Panc1 (cell line): ENCODE results near the gene KCNMA1. TPM values are rescaled to one million over a fixed set of nuclear protein-coding genes. Genes with fewer than 3 reads are reported as not detected.

Experiments
- ATAC-seq: fragments of 200-7000 bp; cut with Tn5 transposase; 2 replicates; pipeline ENCODE4 v1.9.1; 2020; ENCODE audit warnings: mild to moderate bottlenecking, moderate library complexity
- BruUV-seq: library from RNA; stranded (reverse); fragments of 400-500 nt; replicated peaks from 2 replicates; lab custom pipeline; 2021; lab: Mats Ljungman, UMichigan
- CTCF ChIA-PET: fragments of 300-600 bp; sonication (Branson Sonifier 250); formaldehyde crosslinking; loops from one replicate; lab custom pipeline; 2022; ENCODE audit warnings: antibody characterized with exemption; lab: Charles Lee
- POLR2A ChIA-PET: fragments of 300-600 bp; sonication (Branson Sonifier 250); formaldehyde crosslinking; loops from one replicate; lab custom pipeline; 2022; ENCODE audit warnings: antibody characterized with exemption; lab: Charles Lee
- DNase-seq: peaks from one replicate; pipeline ENCODE4 v3.0.0-alpha.2; 2010; ENCODE audit warnings: low read depth, low spot score
- H3K27ac ChIP-seq: 2 replicates; pipeline ENCODE4 v1.5.1; 2011; ENCODE audit warnings: mild to moderate bottlenecking, low read length, inconsistent platforms
- H3K27me3 ChIP-seq: fragments of 200-500 bp; sonication (Bioruptor generic); 2 replicates; pipeline ENCODE4 v1.6.0; 2014; ENCODE audit warnings: low read length, inconsistent platforms; ENCODE audit not compliant: control insufficient read depth, insufficient read depth
- H3K36me3 ChIP-seq: fragments of 200-500 bp; sonication (Bioruptor generic); 2 replicates; pipeline ENCODE4 v1.5.1; 2014; ENCODE audit warnings: inconsistent platforms, mild to moderate bottlenecking, low read length, moderate library complexity; ENCODE audit not compliant: control insufficient read depth, insufficient read depth
- H3K4me1 ChIP-seq: 2 replicates; pipeline ENCODE4 v1.5.1; 2011; ENCODE audit warnings: inconsistent platforms, mild to moderate bottlenecking, low read length, moderate library complexity; ENCODE audit not compliant: control insufficient read depth, insufficient read depth
- H3K4me3 ChIP-seq, 2 experiments: 2 replicates each; pipeline ENCODE4 v1.5.1; 2011 to 2012; ENCODE audit warnings: low read depth in 2 of 2, low read length in 2 of 2, mild to moderate bottlenecking in 2 of 2, inconsistent platforms in 1 of 2, moderate library complexity in 1 of 2
- H3K9me3 ChIP-seq: fragments of 200-500 bp; sonication (Bioruptor generic); 2 replicates; pipeline ENCODE4 v1.5.1; 2014; ENCODE audit warnings: low read depth, mild to moderate bottlenecking, inconsistent platforms, low read length, moderate library complexity; ENCODE audit not compliant: control insufficient read depth, insufficient read depth
- CTCF ChIP-seq: fragments of 450-650 bp; IDR thresholded peaks from 2 replicates; pipeline ENCODE4 v1.5.1; 2017; ENCODE audit warnings: mild to moderate bottlenecking
- POLR2AphosphoS5 ChIP-seq: IDR thresholded peaks from 2 replicates; pipeline ENCODE4 v1.6.1; 2012; ENCODE audit warnings: mild to moderate bottlenecking, low read depth, low read length, moderate library complexity
- SIN3A ChIP-seq: IDR thresholded peaks from 2 replicates; pipeline ENCODE4 v1.6.1; 2012; ENCODE audit warnings: low read depth, mild to moderate bottlenecking, low read length, moderate library complexity, borderline replicate concordance; ENCODE audit not compliant: insufficient read depth
- TCF7L2 ChIP-seq: IDR thresholded peaks from 2 replicates; pipeline ENCODE4 v1.6.1; 2011; ENCODE audit warnings: mild to moderate bottlenecking, low read depth, low read length, inconsistent platforms
- in situ Hi-C: cut with HindIII; loops from 2 replicates; pipeline ENCODE4 v1.10.0; 2016; ENCODE audit warnings: low sequenced_read_pairs, low pct_unique_long_range_greater_than_20kb
- intact Hi-C: fragments of 100-400 bp; cut with micrococcal nuclease; formaldehyde crosslinking; loops from one replicate; pipeline ENCODE4 v1.10.0; 2022; ENCODE audit not compliant: unreplicated experiment
- total RNA-seq: library from RNA; stranded (reverse); gene quantifications from one replicate; pipeline ENCODE4 v1.2.1, GENCODE V29; 2021; ENCODE audit not compliant: unreplicated experiment
- TF ChIP-seq, protein P1 (sequence below), 2 experiments: IDR thresholded peaks; 2 replicates each; pipeline ENCODE4 v1.6.1; 2011 to 2012; ENCODE audit warnings: low read depth in 2 of 2, control low read depth in 1 of 2, low read length in 1 of 2, mild to moderate bottlenecking in 1 of 2, moderate library complexity in 1 of 2; ENCODE audit not compliant: insufficient read depth in 1 of 2

KCNMA1 gene
- total RNA-seq, 1 experiment from 2014 or later: 91.9 TPM

GRCh38 chr10:77204171-77204570 is 433.4 kb downstream of the KCNMA1 start:
- Histone ChIP-seq H3K4me1 (peaks cover 4% of the 10 kb centered on the region; the same call in 1 of the 2 replicates), H3K27me3 (no peaks in the 10 kb centered on the region), H3K4me3 (no peak overlapping the region), H3K9me3 (0 out of 2 replicates have a peak, but pooled peaks cover 2% of the 10 kb centered on the region), H3K27ac (no peak overlapping the region), H3K36me3 (no peaks in the 10 kb centered on the region)
- DNase-seq (no peak), ATAC-seq (no peak)
- intact Hi-C loops (no loop called here), in situ Hi-C loops (no loop called here)
- no TSS peak for BruUV-seq
- ChIA-PET CTCF (no interaction called here), POLR2A (no interaction called here)
- TF ChIP-seq CTCF: no peak
- no peak for TF ChIP-seq POLR2AphosphoS5
- no peak for TF ChIP-seq TCF7L2
- no peak for TF ChIP-seq SIN3A
- TF ChIP-seq, protein P1, sequence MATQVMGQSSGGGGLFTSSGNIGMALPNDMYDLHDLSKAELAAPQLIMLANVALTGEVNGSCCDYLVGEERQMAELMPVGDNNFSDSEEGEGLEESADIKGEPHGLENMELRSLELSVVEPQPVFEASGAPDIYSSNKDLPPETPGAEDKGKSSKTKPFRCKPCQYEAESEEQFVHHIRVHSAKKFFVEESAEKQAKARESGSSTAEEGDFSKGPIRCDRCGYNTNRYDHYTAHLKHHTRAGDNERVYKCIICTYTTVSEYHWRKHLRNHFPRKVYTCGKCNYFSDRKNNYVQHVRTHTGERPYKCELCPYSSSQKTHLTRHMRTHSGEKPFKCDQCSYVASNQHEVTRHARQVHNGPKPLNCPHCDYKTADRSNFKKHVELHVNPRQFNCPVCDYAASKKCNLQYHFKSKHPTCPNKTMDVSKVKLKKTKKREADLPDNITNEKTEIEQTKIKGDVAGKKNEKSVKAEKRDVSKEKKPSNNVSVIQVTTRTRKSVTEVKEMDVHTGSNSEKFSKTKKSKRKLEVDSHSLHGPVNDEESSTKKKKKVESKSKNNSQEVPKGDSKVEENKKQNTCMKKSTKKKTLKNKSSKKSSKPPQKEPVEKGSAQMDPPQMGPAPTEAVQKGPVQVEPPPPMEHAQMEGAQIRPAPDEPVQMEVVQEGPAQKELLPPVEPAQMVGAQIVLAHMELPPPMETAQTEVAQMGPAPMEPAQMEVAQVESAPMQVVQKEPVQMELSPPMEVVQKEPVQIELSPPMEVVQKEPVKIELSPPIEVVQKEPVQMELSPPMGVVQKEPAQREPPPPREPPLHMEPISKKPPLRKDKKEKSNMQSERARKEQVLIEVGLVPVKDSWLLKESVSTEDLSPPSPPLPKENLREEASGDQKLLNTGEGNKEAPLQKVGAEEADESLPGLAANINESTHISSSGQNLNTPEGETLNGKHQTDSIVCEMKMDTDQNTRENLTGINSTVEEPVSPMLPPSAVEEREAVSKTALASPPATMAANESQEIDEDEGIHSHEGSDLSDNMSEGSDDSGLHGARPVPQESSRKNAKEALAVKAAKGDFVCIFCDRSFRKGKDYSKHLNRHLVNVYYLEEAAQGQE (IDR thresholded peaks at IDR 0.05; ENCODE audit: insufficient read depth in 1 of 2, low read depth in 2 of 2, low read length in 1 of 2): no peak

- 0 out of 2 replicates have a peak, but pooled peaks cover 2% of the 10 kb centered on the region for H3K9me3 ChIP-seq
- ATAC-seq (no peak), DNase-seq (no peak)
- H3K27ac ChIP-seq: no peak overlapping the region
- intact Hi-C loops: no loop called here
- POLR2A ChIA-PET: no interaction called here
- H3K36me3 ChIP-seq: no peaks in the 10 kb centered on the region
- in situ Hi-C loops: no loop called here
- no TSS peak for BruUV-seq
- H3K4me1 ChIP-seq: peaks cover 4% of the 10 kb centered on the region; the same call in 1 of the 2 replicates
- CTCF ChIA-PET: no interaction called here
- H3K27me3 ChIP-seq: no peaks in the 10 kb centered on the region
- H3K4me3 ChIP-seq: no peak overlapping the region
- no peak for TF ChIP-seq TCF7L2
- TF ChIP-seq, protein P1 (IDR thresholded peaks at IDR 0.05; ENCODE audit: insufficient read depth in 1 of 2, low read depth in 2 of 2, low read length in 1 of 2): no peak
- TF ChIP-seq POLR2AphosphoS5: no peak
- no peak for TF ChIP-seq CTCF
- no peak for TF ChIP-seq SIN3A
These were observed 434.8 kb downstream of the KCNMA1 start for GRCh38 chr10:77202857-77203256.
